ENCODE data around the gene RNASE8.

- no peak for TF ChIP-seq POLR2A (IDR thresholded peaks at IDR 0.05)
- TF ChIP-seq CTCF (IDR thresholded peaks at IDR 0.05) = no peak
These were observed 40.0 kb downstream of the RNASE8 start for GRCh38 chr14:21097636-21098075.
